GM19455 (cell line): ENCODE results near the gene IL11.

Experiments
- ATAC-seq: cut with Tn5 transposase; IDR thresholded peaks from one replicate; pipeline ENCODE4 v1.9.1; 2021; ENCODE audit not compliant: unreplicated experiment

IL11 gene

DNA sequence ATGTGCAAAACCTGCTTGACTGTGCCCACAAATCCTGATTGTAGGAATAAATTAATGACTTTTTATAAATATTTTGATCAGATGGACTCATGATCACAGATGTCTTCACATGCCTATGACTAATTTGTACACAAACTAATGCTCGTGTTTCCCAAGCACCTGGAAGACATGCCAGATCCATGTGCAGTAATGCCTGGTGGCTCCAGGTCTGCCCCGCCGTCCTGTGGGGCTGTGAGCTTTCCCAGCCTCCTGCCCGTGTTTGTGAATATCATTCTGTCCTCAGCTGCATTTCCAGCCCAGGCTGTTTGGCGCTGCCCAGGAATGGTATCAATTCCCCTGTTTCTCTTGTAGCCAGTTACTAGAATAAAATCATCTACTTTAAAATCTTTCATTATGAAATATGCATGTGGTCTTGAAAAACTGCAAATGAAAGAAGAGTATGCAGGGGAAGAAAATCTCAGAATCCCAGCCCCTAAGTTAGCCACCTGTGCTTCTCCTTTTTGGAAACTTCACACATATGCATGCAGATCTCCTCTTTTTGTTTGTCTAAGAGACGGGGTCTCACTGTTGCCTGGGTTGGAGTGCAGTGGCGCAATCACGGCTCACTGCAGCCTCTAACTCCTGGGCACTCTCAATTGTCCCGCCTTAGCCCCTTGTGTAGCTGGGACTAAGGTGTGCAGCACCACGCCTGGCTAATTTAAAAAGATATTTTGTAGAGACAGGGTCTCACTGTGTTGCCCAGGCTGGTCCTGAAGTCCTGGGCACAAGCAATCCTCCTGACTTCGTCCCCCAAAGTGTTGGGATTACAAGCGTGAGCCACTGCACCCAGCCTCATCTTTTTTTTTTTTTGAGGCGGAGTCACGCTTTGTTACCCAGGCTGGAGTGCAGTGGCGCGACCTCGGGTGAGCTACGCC lies 21.7 kb upstream of the IL11 start:
- no peak for ATAC-seq

DNA sequence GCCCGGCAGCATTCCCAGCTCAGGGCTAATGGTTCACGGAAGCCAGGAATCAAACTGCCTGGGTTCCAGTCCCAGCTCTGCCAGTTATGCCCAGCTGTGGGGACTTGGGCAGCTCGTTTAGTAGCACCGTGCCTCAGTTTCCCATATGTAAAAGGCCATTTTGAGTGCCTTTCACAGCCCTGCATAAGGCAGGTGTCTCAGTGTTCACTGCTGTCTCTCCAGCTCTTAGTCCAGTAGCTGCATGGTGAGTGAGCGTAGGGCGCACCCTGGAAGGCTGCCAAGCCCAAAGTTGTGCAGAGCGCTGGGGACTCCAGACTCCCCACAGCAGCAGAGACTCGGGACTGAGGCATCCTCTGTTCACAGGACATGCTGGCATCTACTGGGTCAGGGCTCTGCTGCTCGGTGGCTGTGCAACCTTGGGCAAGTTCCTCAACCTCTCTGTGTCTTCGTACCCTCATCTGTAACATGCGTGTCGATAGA lies 21.0 kb upstream of the IL11 start:
- no peak for ATAC-seq

DNA sequence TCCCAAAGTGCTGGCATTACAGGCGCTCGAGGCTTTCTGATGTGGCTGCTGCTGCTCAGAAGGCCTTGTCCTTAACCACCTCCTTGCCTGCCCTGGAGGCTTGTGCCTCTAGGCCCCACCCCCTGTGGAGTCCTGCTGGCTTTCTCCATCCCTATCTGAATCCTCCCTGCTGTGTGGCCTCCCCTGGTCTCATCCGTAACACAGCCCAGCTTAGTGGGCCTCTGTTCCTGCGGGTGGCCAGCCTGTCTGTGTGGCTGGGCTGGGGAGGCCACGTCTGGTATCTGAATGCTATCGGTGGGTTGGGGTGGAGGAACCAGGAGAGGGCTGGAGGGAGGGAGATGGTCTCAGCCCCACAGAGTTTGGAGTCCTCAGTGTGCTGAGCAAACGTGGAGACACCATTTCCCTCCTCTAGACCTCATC lies 20.2 kb upstream of the IL11 start:
- ATAC-seq: no peak

DNA sequence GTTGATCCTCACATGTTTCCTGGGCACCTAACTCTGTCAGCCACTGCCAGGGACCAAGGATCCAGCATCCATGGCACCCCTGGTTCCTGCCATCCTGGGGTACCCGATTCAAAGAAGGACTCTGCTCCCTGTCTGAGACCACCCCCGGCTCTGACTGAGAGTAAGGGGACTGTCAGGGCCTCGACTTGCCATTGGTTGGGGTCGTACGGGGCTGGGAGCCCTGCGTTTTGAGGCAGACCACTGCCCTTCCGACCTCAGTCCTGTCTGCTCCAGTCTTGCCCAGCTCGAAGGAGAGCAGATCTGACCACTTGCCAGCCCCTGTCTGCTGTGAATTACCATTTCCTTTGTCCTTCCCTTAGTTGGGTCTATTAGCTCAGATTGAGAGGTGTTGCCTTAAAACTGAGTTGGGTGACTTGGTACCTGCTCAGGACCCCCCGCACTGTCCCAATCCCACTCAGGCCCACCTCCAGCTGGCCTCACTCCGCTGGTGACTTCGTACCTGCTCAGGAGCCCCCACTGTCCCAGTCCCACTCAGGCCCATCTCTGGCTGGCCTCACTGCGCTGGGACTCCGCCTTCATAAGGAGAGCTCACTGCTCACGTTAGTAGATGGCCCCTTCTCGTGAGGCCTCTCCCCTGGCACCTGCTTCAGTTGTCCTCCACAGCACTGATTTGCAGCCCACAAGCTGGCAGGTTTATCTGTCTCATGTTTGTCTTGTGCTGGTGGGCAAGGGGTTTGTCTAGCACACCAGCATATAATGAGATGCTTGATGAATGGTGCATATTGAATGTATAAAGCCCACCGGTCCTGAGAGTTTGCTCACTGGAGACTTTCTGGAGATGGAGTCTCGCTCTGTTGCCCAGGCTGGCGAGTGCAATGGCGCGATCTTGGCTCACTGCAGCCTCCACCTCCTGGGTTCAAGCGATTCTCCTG lies 19.4 kb upstream of the IL11 start:
- ATAC-seq: no peak

DNA sequence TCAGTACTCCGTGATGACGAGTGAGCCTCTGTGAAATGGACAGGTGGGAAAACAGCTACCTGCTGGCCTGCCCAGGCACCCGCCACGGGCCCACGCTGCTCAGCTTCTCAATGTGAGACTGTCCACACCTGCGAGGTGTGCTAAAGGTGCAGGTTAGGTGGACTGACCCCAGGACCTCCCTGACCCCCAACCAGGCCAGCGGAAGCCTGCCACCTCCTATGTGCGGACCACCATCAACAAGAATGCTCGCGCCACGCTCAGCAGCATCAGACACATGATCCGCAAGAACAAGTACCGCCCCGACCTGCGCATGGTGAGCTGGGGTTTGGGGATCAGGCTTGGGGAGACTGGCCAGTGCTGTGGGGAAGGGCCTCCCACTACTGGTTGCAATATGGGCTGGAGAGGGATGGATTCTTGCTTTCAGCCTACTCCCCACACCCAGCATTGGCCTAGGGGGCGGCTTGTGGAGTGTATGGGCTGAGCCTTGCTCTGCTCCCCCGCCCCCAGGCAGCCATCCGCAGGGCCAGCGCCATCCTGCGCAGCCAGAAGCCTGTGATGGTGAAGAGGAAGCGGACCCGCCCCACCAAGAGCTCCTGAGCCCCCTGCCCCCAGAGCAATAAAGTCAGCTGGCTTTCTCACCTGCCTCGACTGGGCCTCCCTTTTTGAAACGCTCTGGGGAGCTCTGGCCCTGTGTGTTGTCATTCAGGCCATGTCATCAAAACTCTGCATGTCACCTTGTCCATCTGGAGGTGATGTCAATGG lies 17.7 kb upstream of the IL11 start:
- no peak for ATAC-seq

DNA sequence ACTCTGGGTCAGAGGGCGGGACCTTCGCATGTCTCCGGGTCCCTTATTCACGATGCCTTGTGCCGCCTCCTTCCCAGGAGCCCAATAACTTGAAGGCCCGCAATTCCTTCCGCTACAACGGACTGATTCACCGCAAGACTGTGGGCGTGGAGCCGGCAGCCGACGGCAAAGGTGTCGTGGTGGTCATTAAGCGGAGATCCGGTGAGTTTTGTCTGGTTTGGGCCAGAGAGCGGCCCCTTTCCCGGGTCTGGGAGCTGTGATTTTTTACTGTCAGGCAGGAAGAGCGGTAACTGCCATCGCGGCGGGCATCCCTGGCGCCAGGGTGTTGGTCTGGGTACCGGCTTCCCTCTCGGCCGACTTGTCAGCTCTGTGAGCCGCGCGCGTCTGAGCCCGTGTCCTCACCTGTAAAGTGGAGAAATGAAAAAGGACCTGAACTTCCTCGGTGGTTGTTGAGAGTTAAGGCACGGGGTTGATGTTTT lies 16.3 kb upstream of the IL11 start:
- ATAC-seq: no peak

DNA sequence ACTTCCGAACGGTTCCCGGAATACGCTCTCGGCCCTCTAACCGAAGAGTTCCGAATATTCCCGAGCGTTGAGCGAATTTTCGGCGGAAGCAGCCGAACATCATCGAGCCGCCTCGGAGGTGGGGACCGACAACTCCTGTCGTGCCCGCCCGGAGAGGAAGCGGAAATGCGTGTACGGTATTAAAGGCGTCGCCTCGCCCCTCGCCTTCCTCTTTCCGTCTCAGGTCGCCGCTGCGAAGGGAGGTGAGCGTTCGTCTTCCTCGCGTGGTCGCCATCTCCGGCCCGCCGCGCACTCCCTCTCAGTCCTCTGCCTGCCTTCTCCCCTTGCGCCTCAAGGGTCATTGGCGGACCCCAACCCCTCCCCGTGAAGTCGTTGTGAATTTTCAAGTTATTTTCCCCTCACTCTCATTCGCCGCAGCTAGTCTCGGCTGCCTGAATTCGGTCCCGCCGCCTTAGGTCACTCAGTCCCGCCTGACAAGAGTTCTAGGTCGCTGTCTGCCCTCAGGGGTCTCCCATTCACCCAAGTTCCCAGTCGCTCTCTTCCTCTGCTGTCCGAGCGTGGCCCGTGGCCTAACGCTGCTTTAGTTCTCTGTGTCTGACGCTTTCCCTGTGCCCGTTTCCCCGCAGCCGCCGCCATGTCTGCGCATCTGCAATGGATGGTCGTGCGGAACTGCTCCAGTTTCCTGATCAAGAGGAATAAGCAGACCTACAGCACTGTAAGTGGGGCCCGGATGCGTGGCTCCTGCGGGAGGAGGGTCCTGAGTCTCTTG lies 15.6 kb upstream of the IL11 start, which contains the start of gene RPL28:
RPL28 (plus strand) TSS at position 209 of the 769 bp plus-strand sequence; CDS start at position 635, 426 bp downstream.
- peak; percentile 56 for ATAC-seq

DNA sequence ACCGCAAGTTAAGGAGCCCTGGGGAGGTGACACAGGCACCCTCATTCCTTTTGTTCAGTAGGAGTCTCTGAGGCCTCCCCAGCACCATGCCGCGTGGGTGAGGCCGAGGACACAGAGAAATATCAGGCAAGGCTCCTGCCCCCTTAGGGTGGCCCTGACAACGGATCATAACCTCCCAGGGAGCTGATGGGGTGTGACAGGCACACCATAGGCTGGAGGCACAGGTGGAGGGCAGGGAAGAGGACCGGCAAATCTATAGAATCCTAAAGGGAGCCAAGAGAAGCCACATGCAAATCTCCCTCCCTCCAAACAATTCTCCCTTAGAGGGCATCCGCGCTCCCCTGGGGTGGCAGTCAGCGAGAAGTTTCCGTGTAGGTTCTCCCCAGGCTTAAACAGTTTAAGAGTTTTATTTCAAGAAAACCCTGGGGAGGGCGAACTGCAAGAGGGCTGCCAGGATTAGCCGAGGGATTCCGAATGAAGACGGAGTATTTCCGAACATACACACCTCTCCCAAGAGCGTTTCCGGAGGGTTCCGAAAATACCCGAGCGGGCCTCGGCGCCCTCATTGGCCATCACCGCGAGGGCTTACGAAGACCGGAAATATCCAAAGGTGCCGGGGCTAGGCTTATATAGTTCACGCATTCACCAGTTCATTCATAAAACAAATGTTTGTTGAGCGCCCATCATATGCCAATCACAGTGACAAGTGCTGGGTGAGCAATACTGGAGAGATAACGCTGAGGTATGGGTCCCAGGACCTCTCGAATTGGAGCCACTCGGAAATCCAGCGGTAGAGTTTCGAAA lies 14.9 kb upstream of the IL11 start:
- ATAC-seq: peak; percentile 68

DNA sequence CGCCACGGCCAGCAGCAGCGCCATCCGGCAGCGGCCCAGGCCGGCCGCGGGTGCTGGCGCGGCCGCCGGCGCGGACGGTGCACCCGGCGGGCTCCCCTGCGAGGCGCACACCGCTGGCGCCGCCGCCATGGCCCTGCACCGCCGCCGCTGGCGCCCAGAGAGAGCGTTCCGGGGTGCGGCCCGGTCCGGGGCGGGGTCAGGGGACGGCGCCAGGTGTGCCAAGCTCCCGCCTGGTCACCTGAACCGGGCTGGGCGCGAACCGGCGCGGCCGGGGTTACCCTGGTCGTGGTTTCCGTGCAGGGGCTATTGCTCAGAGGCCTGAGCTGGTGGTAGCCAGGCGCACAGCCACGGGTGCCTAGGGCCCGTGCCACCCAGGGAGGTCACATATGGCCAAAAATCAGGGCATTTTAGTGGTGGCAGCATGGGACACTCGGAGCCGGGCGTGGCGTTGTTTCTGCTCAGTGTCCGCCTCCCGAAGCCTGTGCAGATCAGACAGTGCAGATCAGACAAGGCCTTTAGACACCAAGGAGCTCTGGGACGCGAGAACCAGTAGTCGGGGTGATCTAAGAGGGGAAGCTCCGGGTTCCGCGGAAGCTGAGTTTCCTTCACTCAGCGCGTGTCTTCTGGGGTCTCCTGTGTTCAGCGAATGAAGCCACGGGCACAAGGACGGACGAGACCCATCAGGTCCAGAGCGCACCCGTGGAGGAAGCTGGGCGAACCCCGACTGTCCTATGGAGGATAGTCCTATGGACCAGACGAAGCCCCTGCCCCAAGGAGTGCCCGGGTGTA lies 14.1 kb upstream of the IL11 start, which contains the start of gene TMEM238:
TMEM238 (minus strand) TSS at position 162 of the 789 bp plus-strand sequence; CDS start at position 129, 33 bp downstream.
- no peak for ATAC-seq

DNA sequence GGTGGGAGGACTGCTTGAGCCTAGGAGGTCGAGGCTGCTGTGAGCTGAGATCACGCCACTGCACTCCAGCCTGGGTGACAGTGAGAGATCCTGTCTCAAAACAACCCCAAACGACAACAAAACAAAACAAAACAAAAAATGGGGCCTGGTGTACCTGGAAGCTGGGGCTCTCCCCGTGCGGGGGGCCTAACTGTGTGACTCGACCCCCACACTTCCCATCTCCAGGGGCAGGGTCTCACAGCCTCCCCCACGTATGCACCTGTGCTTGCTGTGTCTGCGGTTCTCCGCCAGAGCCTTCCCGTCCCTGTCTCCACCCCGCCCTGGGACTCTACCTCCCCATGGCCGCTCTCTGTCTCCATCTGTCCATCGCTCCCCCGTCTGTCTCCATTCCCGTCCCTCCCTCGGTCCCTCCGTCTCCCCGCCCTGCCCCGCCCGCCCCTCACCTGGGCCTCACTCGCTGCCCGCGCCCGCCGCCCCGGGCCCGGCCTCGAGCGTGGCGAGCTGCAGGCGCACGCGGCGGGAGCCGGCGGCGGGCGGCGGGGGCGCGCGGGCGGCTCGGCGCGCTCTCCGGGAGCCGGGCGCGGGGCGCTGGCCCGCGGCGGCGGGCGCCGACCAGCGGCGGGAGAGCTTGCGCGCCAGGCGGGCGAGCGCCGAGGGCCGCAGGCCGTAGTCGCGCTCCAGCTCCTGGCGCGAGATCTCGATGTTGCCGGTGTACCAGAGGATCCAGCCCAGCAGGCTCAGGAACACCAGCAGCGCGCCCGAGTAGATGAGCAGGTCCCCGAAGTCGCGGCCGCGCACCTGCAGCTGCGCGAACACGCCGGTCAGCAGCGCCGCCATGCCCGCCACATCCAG lies 13.2 kb upstream of the IL11 start:
- ATAC-seq: no peak

DNA sequence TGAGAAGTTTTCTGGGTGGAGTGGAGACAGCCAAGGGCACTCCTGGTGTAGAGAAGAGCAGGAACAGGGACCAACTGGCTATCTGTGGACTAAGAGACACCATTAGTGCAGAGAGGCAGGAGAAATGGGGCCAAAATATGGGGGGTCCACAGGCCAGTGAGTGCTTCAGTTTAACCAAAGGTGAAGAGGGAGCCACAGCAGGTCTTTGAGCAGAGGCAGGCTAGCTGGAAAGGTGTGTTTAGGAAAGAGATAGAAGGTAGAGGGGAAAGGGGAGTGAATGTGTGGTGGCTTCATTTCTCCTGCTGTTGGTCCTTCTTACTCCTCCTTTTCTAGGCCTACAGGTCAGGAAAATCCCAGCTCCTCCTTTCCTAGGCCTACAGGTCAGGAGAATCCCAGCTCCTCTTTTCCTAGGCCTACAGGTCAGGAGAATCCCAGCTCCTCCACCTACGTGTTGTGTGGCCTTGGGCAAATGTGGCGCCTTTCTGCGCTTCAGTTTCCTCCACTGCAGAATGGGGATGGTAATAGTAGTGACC lies 12.3 kb upstream of the IL11 start:
- ATAC-seq: no peak

DNA sequence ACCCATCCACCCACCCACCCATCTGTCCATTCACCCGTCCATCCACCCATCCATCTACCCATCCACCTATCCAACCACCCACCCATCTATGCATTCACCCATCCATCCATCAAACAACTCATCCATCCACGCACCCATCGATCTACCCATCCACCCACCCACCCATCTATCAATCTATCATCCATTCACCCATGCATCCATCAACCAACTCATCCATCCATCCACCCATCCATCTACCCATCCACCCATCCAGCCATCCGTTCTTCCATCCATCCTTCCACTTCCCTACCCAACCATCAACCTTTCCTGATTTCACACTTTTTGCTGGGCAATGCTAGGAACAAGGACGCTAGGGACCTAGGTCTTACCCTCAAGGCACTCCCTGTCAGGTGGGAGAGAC lies 11.8 kb upstream of the IL11 start:
- ATAC-seq: no peak

DNA sequence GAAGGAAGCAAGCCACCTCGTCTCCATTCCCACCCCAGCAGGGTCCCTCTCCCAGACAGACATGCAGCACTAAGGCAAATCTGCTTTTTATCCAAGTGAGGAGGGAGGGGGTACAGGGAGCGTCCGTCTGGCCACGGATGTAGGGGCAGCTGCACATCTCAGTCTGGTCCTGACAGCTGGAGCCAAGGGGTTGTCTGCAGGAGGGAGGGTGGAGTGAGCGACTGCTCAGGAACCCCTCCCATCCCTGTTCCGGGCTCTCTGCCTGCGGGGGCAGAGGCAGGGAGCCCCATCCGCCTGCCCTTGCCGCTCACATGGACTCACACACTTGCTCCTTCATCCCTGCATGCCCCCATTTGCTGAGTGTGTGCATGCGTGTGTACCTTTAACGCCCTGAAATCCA lies 8.9 kb upstream of the IL11 start:
- ATAC-seq: no peak

DNA sequence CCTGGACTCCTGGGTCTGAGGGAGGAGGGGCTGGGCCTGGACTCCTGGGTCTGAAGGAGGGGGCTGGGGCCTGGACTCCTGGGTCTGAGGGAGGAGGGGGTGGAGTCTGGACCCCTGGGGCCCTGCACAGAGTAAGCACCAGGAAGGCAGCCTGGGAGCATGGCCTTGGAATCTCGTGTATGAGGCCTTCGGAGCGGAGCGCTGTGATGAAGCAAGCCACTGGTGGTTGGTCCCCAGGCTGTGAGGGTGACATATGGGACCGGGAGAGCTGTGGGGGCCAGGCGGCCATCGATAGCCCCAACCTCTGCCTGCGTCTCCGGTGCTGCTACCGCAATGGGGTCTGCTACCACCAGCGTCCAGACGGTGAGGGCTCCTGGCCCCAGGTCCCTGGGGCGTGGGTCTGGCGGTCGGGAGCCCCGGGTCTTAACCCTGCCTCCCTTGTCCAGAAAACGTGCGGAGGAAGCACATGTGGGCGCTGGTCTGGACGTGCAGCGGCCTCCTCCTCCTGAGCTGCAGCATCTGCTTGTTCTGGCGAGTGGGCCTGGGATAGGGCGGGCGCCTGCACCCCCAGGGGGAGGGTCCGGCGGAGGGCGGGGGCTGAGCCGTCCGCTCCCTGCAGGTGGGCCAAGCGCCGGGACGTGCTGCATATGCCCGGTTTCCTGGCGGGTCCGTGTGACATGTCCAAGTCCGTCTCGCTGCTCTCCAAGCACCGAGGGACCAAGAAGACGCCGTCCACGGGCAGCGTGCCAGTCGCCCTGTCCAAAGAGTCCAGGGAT lies 7.3 kb upstream of the IL11 start:
- ATAC-seq: no peak

DNA sequence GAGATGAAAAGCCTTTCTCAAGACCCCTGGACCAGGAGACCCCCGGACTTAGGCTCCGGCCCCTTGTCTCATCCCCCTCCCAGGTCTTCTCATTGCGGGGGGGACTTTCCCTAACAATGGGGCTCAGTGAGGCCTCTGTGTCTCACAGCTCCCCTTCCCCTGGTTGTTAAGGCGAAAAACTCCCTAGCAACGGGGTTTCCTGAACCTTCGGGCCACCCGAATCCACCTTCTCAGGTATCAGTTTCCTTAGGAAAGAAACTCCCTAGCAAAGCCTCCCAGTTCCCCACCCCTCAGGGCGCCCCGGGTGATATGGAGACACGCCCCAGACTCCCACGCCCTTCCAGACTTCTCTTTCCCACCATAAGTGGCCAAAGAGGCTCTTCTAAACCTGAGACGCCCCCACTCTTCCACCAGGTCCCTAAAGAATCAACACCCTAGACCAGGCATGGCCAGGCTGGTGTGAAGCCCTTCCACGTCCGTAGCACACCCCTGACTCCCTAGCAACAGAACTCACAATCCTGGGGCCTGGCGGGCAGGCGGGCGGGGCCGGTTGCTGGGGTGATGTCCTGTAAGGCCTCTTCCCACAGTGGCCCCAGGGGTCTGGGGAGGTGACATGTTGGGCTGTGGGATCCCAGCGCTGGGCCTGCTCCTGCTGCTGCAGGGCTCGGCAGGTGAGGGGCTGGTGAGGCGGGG lies 6.1 kb upstream of the IL11 start, which contains the start of gene TMEM190:
TMEM190 (plus strand) TSS at position 586 of the 693 bp plus-strand sequence; CDS start at position 614, 28 bp downstream.
- ATAC-seq: no peak
